K562 (cell line): ENCODE results near the gene ATRN.

Experiments
- CREB5 ChIP-seq: fragments of 250-450 bp; sonication (Bioruptor Pico); IDR thresholded peaks from 2 replicates; pipeline ENCODE4 v1.5.0; 2020; ENCODE audit warnings: mild to moderate bottlenecking
- CTCF ChIP-seq, 3 experiments: IDR thresholded peaks in 2 of 3; conservative IDR thresholded peaks in 1 of 3; 2 replicates each; pipeline ENCODE4 v1.5.1; 2011 to 2012; ENCODE audit warnings: low read length in 3 of 3, mild to moderate bottlenecking in 3 of 3, control low read depth in 2 of 3, improper control_type of control experiment in 1 of 3, inconsistent platforms in 1 of 3, low read depth in 1 of 3, mixed read lengths in 1 of 3, moderate library complexity in 1 of 3; ENCODE audit not compliant: insufficient read depth in 2 of 3
- FOSL1 ChIP-seq: fragments of 200-800 bp; sonication (Bioruptor generic); conservative IDR thresholded peaks from 2 replicates; pipeline ENCODE4 v1.6.1; 2016; ENCODE audit warnings: missing genetic modification characterization, missing compliant biosample characterization
- NFE2L1 ChIP-seq: fragments of 450-650 bp; IDR thresholded peaks from 2 replicates; pipeline ENCODE4 v1.6.1; 2016; ENCODE audit warnings: missing genetic modification characterization, low read depth, mild to moderate bottlenecking, missing compliant biosample characterization, moderate library complexity, borderline replicate concordance
- NRF1 ChIP-seq, 2 experiments: fragments of 450-650 bp; IDR thresholded peaks in 1 of 2; conservative IDR thresholded peaks in 1 of 2; 2 replicates each; pipeline ENCODE4 v1.6.1; 2014; ENCODE audit warnings: mild to moderate bottlenecking in 2 of 2
- SREBF2 ChIP-seq: sonication (generic); formaldehyde crosslinking; IDR thresholded peaks from 2 replicates; pipeline ENCODE4 v1.4.0; 2020; ENCODE audit warnings: mild to moderate bottlenecking, missing genetic modification reagents
- STAT5B ChIP-seq: fragments of 250-450 bp; sonication (Bioruptor Pico); IDR thresholded peaks from 2 replicates; pipeline ENCODE4 v1.8.0; 2021; ENCODE audit warnings: mild to moderate bottlenecking, inconsistent platforms
- TAF1 ChIP-seq: IDR thresholded peaks from 2 replicates; pipeline ENCODE4 v1.6.1; 2011; ENCODE audit warnings: mild to moderate bottlenecking, low read length, moderate library complexity; ENCODE audit not compliant: insufficient read depth, control insufficient read depth, severe bottlenecking; ENCODE audit errors: extremely low read depth
- YY1 ChIP-seq, 3 experiments: IDR thresholded peaks; 2 replicates each; pipeline ENCODE4 v1.6.1; 2011; ENCODE audit warnings: low read length in 2 of 3, mild to moderate bottlenecking in 2 of 3, moderate library complexity in 2 of 3, borderline replicate concordance in 1 of 3, control low read depth in 1 of 3, low read depth in 1 of 3; ENCODE audit not compliant: insufficient read depth in 3 of 3, insufficient replicate concordance in 2 of 3, control insufficient read depth in 1 of 3, insufficient read length in 1 of 3; ENCODE audit errors: extremely low read depth in 1 of 3
- ZFP30 ChIP-seq: fragments of 250-450 bp; sonication (Bioruptor Pico); IDR thresholded peaks from 2 replicates; pipeline ENCODE4 v1.8.0; 2022; ENCODE audit warnings: moderate library complexity, mild to moderate bottlenecking, inconsistent platforms, borderline replicate concordance
- ZNF174 ChIP-seq: fragments of 250-450 bp; sonication (Bioruptor Pico); IDR thresholded peaks from 2 replicates; pipeline ENCODE4 v1.4.0; 2020; ENCODE audit warnings: mild to moderate bottlenecking
- ZNF23 ChIP-seq: fragments of 250-450 bp; sonication (Bioruptor Pico); IDR thresholded peaks from 2 replicates; pipeline ENCODE4 v1.4.0; 2020; ENCODE audit warnings: mild to moderate bottlenecking
- TF ChIP-seq, protein P1 (sequence below): fragments of 450-650 bp; IDR thresholded peaks from 2 replicates; pipeline ENCODE4 v1.6.1; 2017; ENCODE audit warnings: antibody characterized with exemption, mild to moderate bottlenecking
- TF ChIP-seq, protein P2 (sequence below), 2 experiments: IDR thresholded peaks; 2 replicates each; pipeline ENCODE4 v1.6.1; 2011; ENCODE audit warnings: borderline replicate concordance in 1 of 2, control low read depth in 1 of 2, low read depth in 1 of 2, low read length in 1 of 2, mild to moderate bottlenecking in 1 of 2, mixed read lengths in 1 of 2, moderate library complexity in 1 of 2; ENCODE audit not compliant: insufficient read depth in 1 of 2, insufficient read length in 1 of 2, poor library complexity in 1 of 2, severe bottlenecking in 1 of 2; ENCODE audit errors: extremely low read depth in 1 of 2

DNA sequence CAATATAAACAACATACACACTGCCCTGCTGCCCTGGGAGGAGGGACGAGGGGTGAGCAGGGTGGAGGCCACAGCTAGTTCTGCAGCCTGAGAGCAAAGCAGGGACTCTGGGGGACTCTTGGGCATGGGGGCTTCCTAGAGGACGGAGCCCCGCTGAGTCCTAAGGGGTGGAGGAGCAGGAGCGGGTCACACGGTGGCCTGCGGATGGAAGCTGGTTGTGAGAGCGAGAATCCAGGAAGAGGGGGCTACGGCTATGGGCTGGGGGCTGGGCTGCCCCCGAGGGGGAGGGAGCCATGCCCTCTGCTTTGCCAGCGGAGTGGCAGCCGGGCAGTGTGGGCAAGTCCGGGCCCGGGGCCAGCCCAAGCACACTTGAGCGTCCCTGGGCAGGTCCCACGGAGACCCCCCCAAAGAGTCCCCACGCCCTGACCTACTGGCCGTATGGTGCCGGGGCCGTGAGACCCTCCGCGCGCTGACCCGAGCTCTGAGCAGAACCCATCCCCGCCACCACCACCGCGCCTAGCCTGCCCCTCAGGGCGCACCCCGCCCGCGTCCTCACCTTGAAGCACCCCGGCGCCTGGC is 210.6 kb downstream of the ATRN start:
- no peak for TF ChIP-seq CREB5 (CRISPR knock-in tag)
- TF ChIP-seq TAF1 = no peak
- no peak for TF ChIP-seq SREBF2 (CRISPR knock-in tag)
- TF ChIP-seq YY1 (IDR thresholded peaks at IDR 0.05; ENCODE audit: borderline replicate concordance in 1 of 3, control insufficient read depth in 1 of 3, extremely low read depth in 1 of 3, insufficient read depth in 3 of 3, insufficient read length in 1 of 3, insufficient replicate concordance in 2 of 3, low read depth in 1 of 3, low read length in 2 of 3) = no peak
- TF ChIP-seq, protein P1, sequence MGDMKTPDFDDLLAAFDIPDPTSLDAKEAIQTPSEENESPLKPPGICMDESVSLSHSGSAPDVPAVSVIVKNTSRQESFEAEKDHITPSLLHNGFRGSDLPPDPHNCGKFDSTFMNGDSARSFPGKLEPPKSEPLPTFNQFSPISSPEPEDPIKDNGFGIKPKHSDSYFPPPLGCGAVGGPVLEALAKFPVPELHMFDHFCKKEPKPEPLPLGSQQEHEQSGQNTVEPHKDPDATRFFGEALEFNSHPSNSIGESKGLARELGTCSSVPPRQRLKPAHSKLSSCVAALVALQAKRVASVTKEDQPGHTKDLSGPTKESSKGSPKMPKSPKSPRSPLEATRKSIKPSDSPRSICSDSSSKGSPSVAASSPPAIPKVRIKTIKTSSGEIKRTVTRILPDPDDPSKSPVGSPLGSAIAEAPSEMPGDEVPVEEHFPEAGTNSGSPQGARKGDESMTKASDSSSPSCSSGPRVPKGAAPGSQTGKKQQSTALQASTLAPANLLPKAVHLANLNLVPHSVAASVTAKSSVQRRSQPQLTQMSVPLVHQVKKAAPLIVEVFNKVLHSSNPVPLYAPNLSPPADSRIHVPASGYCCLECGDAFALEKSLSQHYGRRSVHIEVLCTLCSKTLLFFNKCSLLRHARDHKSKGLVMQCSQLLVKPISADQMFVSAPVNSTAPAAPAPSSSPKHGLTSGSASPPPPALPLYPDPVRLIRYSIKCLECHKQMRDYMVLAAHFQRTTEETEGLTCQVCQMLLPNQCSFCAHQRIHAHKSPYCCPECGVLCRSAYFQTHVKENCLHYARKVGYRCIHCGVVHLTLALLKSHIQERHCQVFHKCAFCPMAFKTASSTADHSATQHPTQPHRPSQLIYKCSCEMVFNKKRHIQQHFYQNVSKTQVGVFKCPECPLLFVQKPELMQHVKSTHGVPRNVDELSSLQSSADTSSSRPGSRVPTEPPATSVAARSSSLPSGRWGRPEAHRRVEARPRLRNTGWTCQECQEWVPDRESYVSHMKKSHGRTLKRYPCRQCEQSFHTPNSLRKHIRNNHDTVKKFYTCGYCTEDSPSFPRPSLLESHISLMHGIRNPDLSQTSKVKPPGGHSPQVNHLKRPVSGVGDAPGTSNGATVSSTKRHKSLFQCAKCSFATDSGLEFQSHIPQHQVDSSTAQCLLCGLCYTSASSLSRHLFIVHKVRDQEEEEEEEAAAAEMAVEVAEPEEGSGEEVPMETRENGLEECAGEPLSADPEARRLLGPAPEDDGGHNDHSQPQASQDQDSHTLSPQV = no peak
- no peak for TF ChIP-seq CTCF (IDR thresholded peaks at IDR 0.05 in 2 of 3, conservative IDR thresholded peaks at IDR 0.05 in 1 of 3; ENCODE audit: insufficient read depth in 2 of 3, low read depth in 1 of 3, low read length in 3 of 3)
- no peak for TF ChIP-seq ZNF174
- no peak for TF ChIP-seq STAT5B
- no peak for TF ChIP-seq ZNF23 (CRISPR knock-in tag)
- TF ChIP-seq, protein P2, sequence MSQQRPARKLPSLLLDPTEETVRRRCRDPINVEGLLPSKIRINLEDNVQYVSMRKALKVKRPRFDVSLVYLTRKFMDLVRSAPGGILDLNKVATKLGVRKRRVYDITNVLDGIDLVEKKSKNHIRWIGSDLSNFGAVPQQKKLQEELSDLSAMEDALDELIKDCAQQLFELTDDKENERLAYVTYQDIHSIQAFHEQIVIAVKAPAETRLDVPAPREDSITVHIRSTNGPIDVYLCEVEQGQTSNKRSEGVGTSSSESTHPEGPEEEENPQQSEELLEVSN (IDR thresholded peaks at IDR 0.05; ENCODE audit: borderline replicate concordance in 1 of 2, extremely low read depth in 1 of 2, insufficient read depth in 1 of 2, insufficient read length in 1 of 2, low read depth in 1 of 2, low read length in 1 of 2, poor library complexity in 1 of 2, severe bottlenecking in 1 of 2) = no peak
- no peak for TF ChIP-seq ZFP30
- no peak for TF ChIP-seq FOSL1 (tag)
- no peak for TF ChIP-seq NRF1 (conservative IDR thresholded peaks at IDR 0.05 in 1 of 2, IDR thresholded peaks at IDR 0.05 in 1 of 2)
- no peak for TF ChIP-seq NFE2L1 (tag)
